ENCODE measurements around the gene TNS1.

GRCh38 chr2:217914078-217914477 is 88.7 kb downstream of the TNS1 start:
- TF ChIP-seq CTCF (IDR thresholded peaks at IDR 0.05) (no peak), POLR2A (IDR thresholded peaks at IDR 0.05) (no peak)
